Aorta (tissue), 5 donors: ENCODE data around the gene RHBDD2. TPM values are rescaled to one million over a fixed set of nuclear protein-coding genes. Genes with fewer than 3 reads are reported as not detected.
"Not testable (repeated sequence)": the region's sequence is repeated elsewhere in the genome, so short reads cannot be mapped to it uniquely, and the experiment has no call there.

Source experiments
- ATAC-seq: fragments of 200-7000 bp; cut with Tn5 transposase; one replicate; pipeline ENCODE4 v1.9.1; 2022; ENCODE audit warnings: moderate library complexity; ENCODE audit not compliant: low FRiP score
- DNase-seq, 2 donors: peaks; one replicate each; pipeline ENCODE4 v3.0.0-alpha.2; 2020
- H3K27ac ChIP-seq, 2 donors: one replicate each; pipeline ENCODE4 v1.5.1; 2013; ENCODE audit warnings: low read length in 2 of 2, mild to moderate bottlenecking in 2 of 2, moderate library complexity in 2 of 2, control low read depth in 1 of 2, inconsistent platforms in 1 of 2, low read depth in 1 of 2
- H3K27me3 ChIP-seq, 2 donors: one replicate each; pipeline ENCODE4 v1.6.1; 2013; ENCODE audit warnings: control low read depth in 1 of 2, low read length in 1 of 2, mild to moderate bottlenecking in 1 of 2, moderate library complexity in 1 of 2; ENCODE audit not compliant: insufficient read depth in 2 of 2, control insufficient read depth in 1 of 2
- H3K36me3 ChIP-seq, 2 donors: one replicate each; pipeline ENCODE4 v1.6.1; 2013; ENCODE audit warnings: control low read depth in 1 of 2, low read length in 1 of 2, mild to moderate bottlenecking in 1 of 2; ENCODE audit not compliant: insufficient read depth in 2 of 2, control insufficient read depth in 1 of 2
- H3K4me1 ChIP-seq, 2 donors: one replicate each; pipeline ENCODE4 v1.6.1; 2013; ENCODE audit warnings: low read length in 2 of 2, control low read depth in 1 of 2, mild to moderate bottlenecking in 1 of 2, moderate library complexity in 1 of 2; ENCODE audit not compliant: insufficient read depth in 2 of 2, control insufficient read depth in 1 of 2
- H3K4me3 ChIP-seq, 2 donors: one replicate each; pipeline ENCODE4 v1.5.1; 2013; ENCODE audit warnings: low read length in 2 of 2, control low read depth in 1 of 2, mild to moderate bottlenecking in 1 of 2
- H3K9me3 ChIP-seq: one replicate; pipeline ENCODE4 v1.6.1; 2013; ENCODE audit warnings: mild to moderate bottlenecking, low read length; ENCODE audit not compliant: control insufficient read depth
- WGBS, 2 donors: extraction: QIAGEN DNeasy Blood & Tissue Kit; methylation state at CpG; one replicate each; pipeline ENCODE4 v1.1.7; 2013; 5-methylcytosine and 5-hydroxymethylcytosine counted together
- intact Hi-C, 2 donors: fragments of 100-400 bp; cut with DNase I; formaldehyde crosslinking; loops; one replicate each; pipeline versions ENCODE4 v1.14.2 to v1.15.0; 2022
- polyA plus RNA-seq, 2 donors: library from polyadenylated mRNA; stranded (reverse); fragments of 200-250 nt; gene quantifications; one replicate each; pipeline ENCODE4 v1.2.3, GENCODE V29; 2013
- total RNA-seq, 2 donors: library from RNA; stranded (reverse); fragmentation: NEBNext Ultra II Directional; extraction: Animal tissue kit (Norgen Biotek cat#: 25700); gene quantifications; one replicate each; pipeline ENCODE4 v1.2.1, GENCODE V29; 2021
- donor health status: healthy with polysubstance abuse.
- donor health status: Bipolar disorder and iron deficiency.
- donor health status: DM: no; HTN: no; CAD: no.
- donor health status: DM: no; HTN: no; CAD: no.
- donor health status: DM: yes; HTN: yes; CAD: no.

The RHBDD2 gene
- total and polyA plus RNA-seq, 4 donors, result 23.9 to 71.3 (median 35.6) TPM

GRCh38 chr7:75842836-75843446 lies 35.9 kb upstream of the RHBDD2 start:
- WGBS, 2 donors, result 55 to 60% methylated on average over 8 of the region's 8 CpGs
- H3K9me3 ChIP-seq, result no peaks in the 10 kb centered on the region
- intact Hi-C loops, result no loop called here
- no peak overlapping the region for H3K27ac ChIP-seq
- no peaks in the 10 kb centered on the region for H3K36me3 ChIP-seq
- no peaks in the 10 kb centered on the region for H3K27me3 ChIP-seq
- ATAC-seq, result peak; percentile 51
- DNase-seq, result no peak
- H3K4me3 ChIP-seq, result no peak overlapping the region
- no peaks in the 10 kb centered on the region for H3K4me1 ChIP-seq

- no peak for ATAC-seq
- 94% methylated on average over 9 of the region's 9 CpGs for WGBS, 2 donors
- Histone ChIP-seq H3K9me3 (no peaks in the 10 kb centered on the region), H3K27me3 (no peaks in the 10 kb centered on the region), H3K27ac (no peak overlapping the region), H3K36me3 (no peaks in the 10 kb centered on the region), H3K4me1 (no peaks in the 10 kb centered on the region), H3K4me3 (no peak overlapping the region)
- intact Hi-C loops, result no loop called here
- no peak for DNase-seq
These were observed 35.2 kb upstream of the RHBDD2 start for GRCh38 chr7:75843613-75844116.

GRCh38 chr7:75844158-75844557 lies 34.7 kb upstream of the RHBDD2 start:
- Histone ChIP-seq H3K9me3 (no peaks in the 10 kb centered on the region), H3K4me3 (no peak overlapping the region), H3K4me1 (no peaks in the 10 kb centered on the region), H3K27me3 (no peaks in the 10 kb centered on the region), H3K36me3 (no peaks in the 10 kb centered on the region), H3K27ac (no peak overlapping the region)
- no peak for ATAC-seq
- intact Hi-C loops, result no loop called here
- DNase-seq, result no peak
- 90 to 92% methylated on average over 5 of the region's 5 CpGs for WGBS, 2 donors

DNA sequence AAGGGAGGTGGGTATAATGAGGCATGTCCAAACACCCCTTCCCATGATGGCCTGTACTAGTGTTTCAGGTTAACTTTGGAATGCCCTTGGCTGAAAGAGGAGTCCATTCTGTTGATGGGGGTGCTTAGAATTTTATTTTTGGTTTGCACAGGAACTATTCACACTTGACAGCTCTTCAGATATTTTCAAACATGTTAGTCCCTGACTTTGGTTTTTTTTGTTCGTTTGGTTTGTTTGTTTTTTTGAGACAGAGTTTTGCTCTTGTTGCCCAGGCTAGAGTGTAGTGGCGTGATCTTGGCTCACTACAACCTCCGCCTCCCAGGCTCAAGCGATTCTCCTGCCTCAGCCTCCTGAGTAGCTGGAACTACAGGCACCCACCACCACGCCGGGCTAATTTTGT lies 33.7 kb upstream of the RHBDD2 start:
- intact Hi-C loops, H3K4me3 ChIP-seq, H3K4me1 ChIP-seq, DNase-seq, H3K9me3 ChIP-seq, H3K27me3 ChIP-seq, H3K27ac ChIP-seq, H3K36me3 ChIP-seq, ATAC-seq: not testable (repeated sequence)
- 67 to 78% methylated on average over 6 of the region's 6 CpGs for WGBS, 2 donors

DNA sequence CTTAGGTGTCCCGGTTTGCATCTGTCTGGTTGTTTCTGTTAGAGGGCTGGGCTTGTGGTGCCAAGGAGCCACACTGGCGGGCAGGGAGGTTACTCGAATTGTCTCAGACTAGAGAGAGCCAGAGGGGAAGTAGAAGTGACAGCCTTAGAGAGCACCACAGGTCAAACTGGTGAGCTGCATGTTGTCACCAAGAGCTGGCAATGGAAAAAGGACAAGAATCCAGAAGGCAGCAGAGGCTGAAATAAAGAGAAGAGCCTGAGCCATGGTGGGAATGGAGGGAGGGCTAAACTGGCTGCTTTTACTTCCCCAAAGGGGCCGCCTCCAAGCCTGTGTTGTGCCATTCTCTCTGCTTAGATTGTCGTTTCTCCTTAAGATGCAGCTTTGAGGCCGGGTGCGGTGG lies 31.1 kb upstream of the RHBDD2 start:
- H3K9me3 ChIP-seq, result no peaks in the 10 kb centered on the region
- no peak for DNase-seq
- peak; percentile 41 for ATAC-seq
- no peaks in the 10 kb centered on the region for H3K4me1 ChIP-seq
- no peaks in the 10 kb centered on the region for H3K27me3 ChIP-seq
- intact Hi-C loops, result no loop called here
- 76 to 77% methylated on average over 7 of the region's 7 CpGs for WGBS, 2 donors
- H3K27ac ChIP-seq, result no peak overlapping the region
- H3K4me3 ChIP-seq, result no peak overlapping the region
- no peaks in the 10 kb centered on the region for H3K36me3 ChIP-seq

- no peak overlapping the region for H3K4me3 ChIP-seq
- H3K27ac ChIP-seq, result no peak overlapping the region
- no peaks in the 10 kb centered on the region for H3K4me1 ChIP-seq
- ATAC-seq (no peak), DNase-seq (no peak)
- no peaks in the 10 kb centered on the region for H3K9me3 ChIP-seq
- WGBS, 2 donors, result 57 to 62% methylated on average over 3 of the region's 3 CpGs
- intact Hi-C loops, result no loop called here
- no peaks in the 10 kb centered on the region for H3K27me3 ChIP-seq
- no peaks in the 10 kb centered on the region for H3K36me3 ChIP-seq
These were observed 29.3 kb upstream of the RHBDD2 start for GRCh38 chr7:75849573-75849972.

DNA sequence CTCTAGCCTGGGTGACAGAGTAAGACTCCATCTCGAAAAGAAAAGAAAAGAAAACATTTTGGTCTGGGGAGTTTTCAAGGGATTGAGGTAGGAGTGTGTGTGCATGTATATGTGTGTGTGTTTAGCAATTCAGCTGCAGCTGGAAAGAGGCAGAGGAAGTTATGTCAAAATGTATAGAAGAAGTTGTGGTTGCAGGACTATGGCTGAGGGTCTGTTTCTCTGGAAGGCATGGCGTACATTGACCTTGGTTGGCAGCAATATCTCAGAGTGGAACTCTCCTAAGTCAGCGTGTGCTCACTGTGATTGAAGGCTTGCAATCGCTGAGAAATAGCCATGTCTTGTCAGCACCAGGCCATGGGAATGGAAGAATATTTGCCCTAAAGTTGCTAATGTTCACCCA lies 28.6 kb upstream of the RHBDD2 start:
- H3K27ac ChIP-seq, result no peak overlapping the region
- no peaks in the 10 kb centered on the region for H3K27me3 ChIP-seq
- intact Hi-C loops, result no loop called here
- H3K4me1 ChIP-seq, result no peaks in the 10 kb centered on the region
- 62 to 63% methylated on average over 4 of the region's 4 CpGs for WGBS, 2 donors
- no peak overlapping the region for H3K4me3 ChIP-seq
- ATAC-seq (no peak), DNase-seq (no peak)
- no peaks in the 10 kb centered on the region for H3K9me3 ChIP-seq
- H3K36me3 ChIP-seq, result no peaks in the 10 kb centered on the region

GRCh38 chr7:75854233-75854632 lies 24.6 kb upstream of the RHBDD2 start:
- no peaks in the 10 kb centered on the region for H3K27me3 ChIP-seq
- H3K9me3 ChIP-seq, result no peaks in the 10 kb centered on the region
- 72 to 74% methylated on average over 5 of the region's 5 CpGs for WGBS, 2 donors
- intact Hi-C loops, result no loop called here
- DNase-seq (no peak), ATAC-seq (no peak)
- H3K4me3 ChIP-seq, result no peak overlapping the region
- H3K27ac ChIP-seq, result no peak overlapping the region
- no peaks in the 10 kb centered on the region for H3K4me1 ChIP-seq
- no peaks in the 10 kb centered on the region for H3K36me3 ChIP-seq

DNA sequence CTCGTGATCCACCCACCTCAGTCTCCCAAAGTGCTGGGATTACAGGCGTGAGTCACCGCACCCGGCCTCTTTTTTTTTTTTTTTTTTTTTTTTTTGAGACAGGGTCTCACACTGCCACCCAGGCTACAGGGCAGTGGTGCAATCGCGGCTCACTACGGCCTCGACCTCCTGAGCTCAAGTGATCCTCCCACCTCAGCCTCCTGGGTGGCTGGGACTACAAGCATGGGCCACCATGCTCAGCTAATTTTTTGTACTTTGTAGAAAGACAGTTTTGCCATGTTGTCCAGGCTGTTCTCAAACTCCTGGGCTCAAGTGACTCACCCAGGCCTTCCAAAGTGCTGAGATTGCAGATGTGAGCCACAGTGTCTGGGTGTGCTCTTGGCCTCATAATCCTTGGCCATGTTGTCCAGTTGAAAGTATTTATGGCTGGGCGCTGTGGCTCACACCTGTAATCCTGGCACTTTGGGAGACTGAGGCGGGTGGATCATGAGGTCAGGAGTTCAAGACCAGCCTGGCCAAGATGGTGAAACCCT lies 24.0 kb upstream of the RHBDD2 start:
- ATAC-seq, intact Hi-C loops, H3K4me3 ChIP-seq, DNase-seq, H3K4me1 ChIP-seq, H3K27ac ChIP-seq, H3K36me3 ChIP-seq, H3K27me3 ChIP-seq, H3K9me3 ChIP-seq: not testable (repeated sequence)
- 82 to 84% methylated on average over 7 to 10 of the region's 10 CpGs for WGBS, 2 donors
